HEK293 (cell line): ENCODE measurements around the gene QPCT.
A peak's percentile ranks its signal among the peaks of the same experiment; 100 is the strongest.

ENCODE experiments used
- CTCF ChIA-PET: fragments of 350-600 bp; formaldehyde crosslinking; extraction: SDS; loops from one replicate; lab custom pipeline; 2021; ENCODE audit warnings: antibody characterized with exemption; lab: Yijun Ruan, JAX
- POLR2A ChIA-PET: fragments of 300-600 bp; formaldehyde crosslinking; extraction: SDS; loops from one replicate; lab custom pipeline; 2020; ENCODE audit warnings: antibody characterized with exemption, inconsistent platforms; lab: Yijun Ruan, JAX
- H3K27ac ChIP-seq: fragments of 200-500 bp; sonication (Bioruptor generic); 2 replicates; pipeline ENCODE4 v1.5.1; 2014; ENCODE audit warnings: low read depth, low read length, control low read depth, inconsistent platforms; ENCODE audit errors: extremely low read depth
- H3K36me3 ChIP-seq, 2 experiments: fragments of 200-500 bp in 1 of 2; sonication (Bioruptor generic) in 1 of 2; 1 replicate in 1 of 2; 2 replicates in 1 of 2; pipeline ENCODE4 v1.5.1; 2014 to 2017; ENCODE audit warnings: inconsistent platforms in 2 of 2, low read length in 2 of 2; ENCODE audit not compliant: control insufficient read depth in 2 of 2, insufficient read depth in 1 of 2
- H3K4me1 ChIP-seq: fragments of 200-500 bp; sonication (Bioruptor generic); 2 replicates; pipeline ENCODE4 v1.5.1; 2014; ENCODE audit warnings: mild to moderate bottlenecking, low read length, inconsistent platforms; ENCODE audit not compliant: control insufficient read depth, insufficient read depth
- H3K4me3 ChIP-seq: 2 replicates; pipeline ENCODE4 v1.5.1; 2011; ENCODE audit warnings: low read depth, mild to moderate bottlenecking, control low read depth, low read length, moderate library complexity
- H3K9me3 ChIP-seq: fragments of 200-500 bp; sonication (Bioruptor generic); 2 replicates; pipeline ENCODE4 v1.5.1; 2014; ENCODE audit warnings: low read depth, low read length, inconsistent platforms; ENCODE audit not compliant: control insufficient read depth, insufficient read depth
- BCL6B ChIP-seq: fragments of 450-650 bp; formaldehyde crosslinking; IDR thresholded peaks from 2 replicates; pipeline ENCODE4 v1.5.1; 2017; ENCODE audit warnings: missing biosample characterization, missing genetic modification characterization
- HOXC10 ChIP-seq: sonication (generic); formaldehyde crosslinking; IDR thresholded peaks from 2 replicates; pipeline ENCODE4 v1.8.1; 2023; ENCODE audit warnings: mild to moderate bottlenecking, missing genetic modification reagents
- REST ChIP-seq: fragments of 450-650 bp; formaldehyde crosslinking; IDR thresholded peaks from 2 replicates; pipeline ENCODE4 v1.5.1; 2016; ENCODE audit warnings: missing biosample characterization, missing genetic modification characterization
- SP2 ChIP-seq: fragments of 450-650 bp; formaldehyde crosslinking; IDR thresholded peaks from 2 replicates; pipeline ENCODE4 v1.5.1; 2016; ENCODE audit warnings: missing biosample characterization, missing genetic modification characterization
- ZEB2 ChIP-seq: fragments of 450-650 bp; formaldehyde crosslinking; IDR thresholded peaks from 2 replicates; pipeline ENCODE4 v1.5.1; 2016; ENCODE audit warnings: missing biosample characterization, missing genetic modification characterization
- ZNF133 ChIP-seq: fragments of 450-650 bp; formaldehyde crosslinking; IDR thresholded peaks from 2 replicates; pipeline ENCODE4 v1.5.1; 2016; ENCODE audit warnings: missing biosample characterization, missing genetic modification characterization
- ZNF18 ChIP-seq: fragments of 450-650 bp; formaldehyde crosslinking; IDR thresholded peaks from 2 replicates; pipeline ENCODE4 v1.5.1; 2016; ENCODE audit warnings: missing biosample characterization, missing genetic modification characterization
- ZNF184 ChIP-seq: fragments of 450-650 bp; IDR thresholded peaks from 2 replicates; pipeline ENCODE4 v1.5.1; 2018; ENCODE audit warnings: missing biosample characterization, mild to moderate bottlenecking, missing genetic modification characterization
- ZNF239 ChIP-seq: fragments of 450-650 bp; formaldehyde crosslinking; IDR thresholded peaks from 2 replicates; pipeline ENCODE4 v1.5.1; 2016; ENCODE audit warnings: missing biosample characterization, missing genetic modification characterization
- ZNF248 ChIP-seq: fragments of 450-650 bp; formaldehyde crosslinking; IDR thresholded peaks from 2 replicates; pipeline ENCODE4 v1.5.1; 2017; ENCODE audit warnings: missing biosample characterization, missing genetic modification characterization
- ZNF266 ChIP-seq: fragments of 450-650 bp; formaldehyde crosslinking; IDR thresholded peaks from 2 replicates; pipeline ENCODE4 v1.5.1; 2016; ENCODE audit warnings: missing biosample characterization, missing genetic modification characterization, low read depth
- ZNF354C ChIP-seq: fragments of 450-650 bp; formaldehyde crosslinking; IDR thresholded peaks from 2 replicates; pipeline ENCODE4 v1.5.1; 2016; ENCODE audit warnings: missing biosample characterization, missing genetic modification characterization, low read depth, borderline replicate concordance
- ZNF362 ChIP-seq: fragments of 450-650 bp; formaldehyde crosslinking; IDR thresholded peaks from 2 replicates; pipeline ENCODE4 v1.5.1; 2016; ENCODE audit warnings: missing biosample characterization, missing genetic modification characterization
- ZNF404 ChIP-seq: fragments of 450-650 bp; formaldehyde crosslinking; IDR thresholded peaks from 2 replicates; pipeline ENCODE4 v1.5.1; 2017; ENCODE audit warnings: missing biosample characterization, missing genetic modification characterization
- ZNF555 ChIP-seq: fragments of 450-650 bp; formaldehyde crosslinking; conservative IDR thresholded peaks from 2 replicates; pipeline ENCODE4 v1.5.1; 2017; ENCODE audit warnings: missing biosample characterization, mild to moderate bottlenecking, missing genetic modification characterization, inconsistent platforms
- ZNF560 ChIP-seq: fragments of 450-650 bp; formaldehyde crosslinking; IDR thresholded peaks from 2 replicates; pipeline ENCODE4 v1.5.1; 2017; ENCODE audit warnings: missing biosample characterization, missing genetic modification characterization, borderline replicate concordance
- ZNF624 ChIP-seq: fragments of 450-650 bp; formaldehyde crosslinking; IDR thresholded peaks from 2 replicates; pipeline ENCODE4 v1.5.1; 2017; ENCODE audit warnings: missing biosample characterization, missing genetic modification characterization
- ZNF626 ChIP-seq: fragments of 450-650 bp; sonication (Bioruptor Pico); formaldehyde crosslinking; IDR thresholded peaks from 2 replicates; pipeline ENCODE4 v1.5.1; 2018; ENCODE audit warnings: missing biosample characterization, missing genetic modification characterization, inconsistent platforms
- ZNF701 ChIP-seq: fragments of 450-650 bp; formaldehyde crosslinking; IDR thresholded peaks from 2 replicates; pipeline ENCODE4 v1.5.1; 2016; ENCODE audit warnings: missing biosample characterization, missing genetic modification characterization
- ZNF707 ChIP-seq: fragments of 450-650 bp; formaldehyde crosslinking; IDR thresholded peaks from 2 replicates; pipeline ENCODE4 v1.5.1; 2016; ENCODE audit warnings: missing biosample characterization, missing genetic modification characterization
- ZNF768 ChIP-seq: fragments of 450-650 bp; formaldehyde crosslinking; IDR thresholded peaks from 2 replicates; pipeline ENCODE4 v1.5.1; 2018; ENCODE audit warnings: missing biosample characterization, mild to moderate bottlenecking, missing genetic modification characterization
- ZSCAN16 ChIP-seq: fragments of 450-650 bp; formaldehyde crosslinking; IDR thresholded peaks from 2 replicates; pipeline ENCODE4 v1.5.1; 2016; ENCODE audit warnings: missing biosample characterization, missing genetic modification characterization
- ZSCAN18 ChIP-seq: fragments of 450-650 bp; formaldehyde crosslinking; IDR thresholded peaks from 2 replicates; pipeline ENCODE4 v1.5.1; 2016; ENCODE audit warnings: missing biosample characterization, missing genetic modification characterization

QPCT gene

GRCh38 chr2:37376421-37377186 lies 32.2 kb downstream of the QPCT start:
- H3K4me1 ChIP-seq, result peaks cover 12% of the 10 kb centered on the region
- peak overlapping the region; percentile 53 for H3K27ac ChIP-seq
- peaks cover 2 to 4% of the 10 kb centered on the region in 2 experiments; a peak in 2 of 3 replicates for H3K36me3 ChIP-seq
- ChIA-PET CTCF (interaction anchor here (0.6 to 2.0 kb wide), 4 partner anchors 19 to 501 kb away, joined by 3 to 13 read pairs (median 5); no protein-coding TSS in a partner anchor), POLR2A (interaction anchor here (1.0 to 2.7 kb wide), 4 partner anchors 10 to 1375 kb away, joined by 4 to 7 read pairs (median 4); partner anchors contain the start of genes PRKD3 and SRSF7)
- peak overlapping the region; percentile 12; the same call in 1 of the 2 replicates for H3K4me3 ChIP-seq
- no peaks in the 10 kb centered on the region for H3K9me3 ChIP-seq
- no peak for TF ChIP-seq ZNF624
- no peak for TF ChIP-seq ZNF768 (tag by site-specific recombination)
- no peak for TF ChIP-seq ZNF133 (tag by site-specific recombination)
- TF ChIP-seq ZNF354C, result no peak
- TF ChIP-seq HOXC10 (CRISPR knock-in tag), result 0 out of 2 replicates have a peak, but pooled peaks have one; percentile 41
- TF ChIP-seq REST (tag by site-specific recombination), result peak; percentile 46
- no peak for TF ChIP-seq ZNF248 (tag by site-specific recombination)
- TF ChIP-seq ZNF560 (tag by site-specific recombination), result no peak
- peak; percentile 58; the same call in 1 of the 2 replicates for TF ChIP-seq ZNF362 (tag by site-specific recombination)
- peak; percentile 61; the same call in 1 of the 2 replicates for TF ChIP-seq ZNF18 (tag by site-specific recombination)
- TF ChIP-seq ZNF404 (tag by site-specific recombination), result no peak
- peak; percentile 42 for TF ChIP-seq SP2 (tag by site-specific recombination)
- TF ChIP-seq ZNF184 (tag by site-specific recombination), result peak; percentile 57; the same call in 1 of the 2 replicates
- 0 out of 2 replicates have a peak, but pooled peaks have one; percentile 12 for TF ChIP-seq ZNF626 (tag by site-specific recombination)
- no peak for TF ChIP-seq ZNF701
- TF ChIP-seq ZNF555, result no peak
- no peak for TF ChIP-seq ZNF707 (tag by site-specific recombination)
- TF ChIP-seq BCL6B, result no peak
- no peak; the same call in none of the 2 replicates for TF ChIP-seq ZSCAN18 (tag by site-specific recombination)
- peak; percentile 98 for TF ChIP-seq ZEB2 (tag by site-specific recombination)
- TF ChIP-seq ZSCAN16, result no peak
- TF ChIP-seq ZNF239, result no peak
- TF ChIP-seq ZNF266 (tag by site-specific recombination), result no peak
